ENCODE measurements around the gene VLDLR.

GRCh38 chr9:2634153-2634552, 12.6 kb downstream of the VLDLR start:
- TF ChIP-seq CTCF (conservative IDR thresholded peaks at IDR 0.05; ENCODE audit: low read depth, low read length) (no peak), EZH2 (IDR thresholded peaks at IDR 0.05; ENCODE audit: borderline replicate concordance, low read depth, low read length, poor library complexity, severe bottlenecking) (no peak)
